ENCODE measurements around the gene CIITA.

Gene CIITA

GRCh38 chr16:10972108-10972818, 95.3 kb downstream of the CIITA start:
- H3K27ac ChIP-seq = no peak overlapping the region
- no peak for DNase-seq (ENCODE audit: low read depth, low spot score)

GRCh38 chr16:10972819-10973464, 95.9 kb downstream of the CIITA start:
- no peak for DNase-seq (ENCODE audit: low read depth, low spot score)
- no peak overlapping the region for H3K27ac ChIP-seq

- no peak overlapping the region for H3K27ac ChIP-seq
- no peak for DNase-seq (ENCODE audit: low read depth, low spot score)
Observed at GRCh38 chr16:10976634-10977033, 99.6 kb downstream of the CIITA start.

- no peak overlapping the region for H3K27ac ChIP-seq
- DNase-seq (ENCODE audit: low read depth, low spot score) = no peak
Observed at GRCh38 chr16:10978124-10978523, 101.1 kb downstream of the CIITA start.

- peak overlapping the region; percentile 54 for H3K27ac ChIP-seq
- DNase-seq (ENCODE audit: low read depth, low spot score) = no peak
Observed at GRCh38 chr16:10978871-10979446, 102.0 kb downstream of the CIITA start.

GRCh38 chr16:10979717-10980601, 103.0 kb downstream of the CIITA start:
- peak overlapping the region; percentile 54 for H3K27ac ChIP-seq
- peak; percentile 52 for DNase-seq (ENCODE audit: low read depth, low spot score)

- H3K27ac ChIP-seq = peak overlapping the region; percentile 54
Observed at GRCh38 chr16:10980813-10981212, 103.8 kb downstream of the CIITA start.

GRCh38 chr16:10981697-10982216, 104.8 kb downstream of the CIITA start:
- DNase-seq (ENCODE audit: low read depth, low spot score) = no peak
- no peak overlapping the region for H3K27ac ChIP-seq

More at GRCh38 chr16:10980813-10981212, 103.8 kb downstream of the CIITA start:
- DNase-seq (ENCODE audit: low read depth, low spot score) = no peak

- H3K27ac ChIP-seq = no peak overlapping the region
- DNase-seq (ENCODE audit: low read depth, low spot score) = no peak
Observed at GRCh38 chr16:10982465-10983150, 105.6 kb downstream of the CIITA start.

- no peak for DNase-seq (ENCODE audit: low read depth, low spot score)
- H3K27ac ChIP-seq = no peak overlapping the region
Observed at GRCh38 chr16:10983159-10983558, 106.2 kb downstream of the CIITA start.

GRCh38 chr16:10984509-10984908, 107.5 kb downstream of the CIITA start:
- no peak for DNase-seq (ENCODE audit: low read depth, low spot score)
- H3K27ac ChIP-seq = no peak overlapping the region
